Measurements from ENCODE around the gene HDAC9.

Gene HDAC9

DNA sequence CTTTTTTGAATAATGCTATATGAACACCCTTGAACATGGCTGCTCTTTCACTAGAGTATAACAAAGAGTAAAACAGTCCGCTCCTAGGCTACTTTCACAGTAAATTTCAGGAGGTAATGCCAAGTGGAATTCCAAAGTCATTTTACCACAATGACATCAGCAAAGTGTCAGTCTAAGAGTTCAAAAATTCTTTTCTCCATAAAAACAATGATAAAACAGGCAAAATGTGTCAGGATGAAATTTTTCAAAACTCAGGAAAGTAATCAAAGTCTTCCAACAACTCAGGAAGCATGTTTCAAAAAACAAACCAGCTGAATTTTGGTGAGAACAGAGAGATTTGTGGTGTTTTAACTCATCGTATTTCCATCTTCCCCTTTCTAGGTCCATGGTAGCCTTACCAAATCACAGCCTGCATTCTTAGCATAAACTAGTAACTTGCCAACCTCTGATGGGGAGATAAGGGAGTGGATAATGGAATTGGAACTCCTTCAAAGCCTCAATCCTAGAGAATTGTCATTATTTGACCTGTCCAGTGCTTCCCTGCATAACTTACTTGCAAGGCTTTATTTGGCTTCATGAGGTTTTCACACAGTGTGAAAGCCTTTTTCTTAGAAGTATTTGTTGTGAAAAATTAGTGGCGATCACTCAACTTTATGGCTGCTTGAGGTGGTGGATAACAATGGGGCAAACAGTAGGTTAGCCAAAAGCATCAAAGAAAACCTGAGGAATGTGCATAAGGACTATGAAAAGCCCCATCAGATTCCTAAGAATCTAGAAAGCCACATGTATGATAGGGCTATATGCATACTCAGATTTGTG is 302.7 kb downstream of the HDAC9 start:
- DNase-seq: no peak

DNA sequence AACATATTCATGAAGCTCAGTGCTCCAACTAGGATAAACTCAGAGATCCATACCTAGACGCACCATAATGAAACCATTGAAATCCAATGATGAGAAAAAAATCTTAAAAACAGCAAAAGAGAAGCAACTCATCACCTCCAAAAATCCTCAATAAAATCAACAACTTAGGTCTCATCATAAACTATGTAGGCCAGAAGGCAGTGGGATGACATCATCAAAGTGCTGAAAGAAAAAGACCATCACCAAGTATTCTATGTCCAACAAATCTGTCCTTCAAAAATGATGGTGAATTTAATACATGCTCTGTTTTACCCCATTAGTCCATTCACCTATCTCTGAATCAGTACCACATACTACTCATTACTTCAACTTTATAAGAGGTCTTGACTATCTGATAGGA is 304.4 kb downstream of the HDAC9 start:
- no peak for DNase-seq

DNA sequence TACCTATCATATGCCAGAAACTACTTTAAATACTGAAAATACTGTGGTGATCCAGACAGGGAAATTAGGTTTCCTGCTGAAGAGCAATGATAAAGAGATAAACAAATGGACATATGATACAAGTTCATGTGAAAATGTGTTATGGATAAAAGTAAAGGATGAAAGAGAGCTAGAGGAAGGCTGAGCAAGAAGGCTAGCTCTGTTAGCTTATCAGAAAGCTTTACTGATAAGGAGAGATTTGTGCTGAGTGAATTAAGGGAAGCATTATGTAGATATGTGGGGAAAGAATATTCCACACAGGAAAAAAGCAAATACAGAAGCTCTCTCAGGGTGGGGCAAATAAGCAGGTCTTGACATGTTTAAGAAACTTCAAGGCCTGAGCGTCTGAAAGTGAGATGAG is 308.4 kb downstream of the HDAC9 start:
- DNase-seq: no peak

DNA sequence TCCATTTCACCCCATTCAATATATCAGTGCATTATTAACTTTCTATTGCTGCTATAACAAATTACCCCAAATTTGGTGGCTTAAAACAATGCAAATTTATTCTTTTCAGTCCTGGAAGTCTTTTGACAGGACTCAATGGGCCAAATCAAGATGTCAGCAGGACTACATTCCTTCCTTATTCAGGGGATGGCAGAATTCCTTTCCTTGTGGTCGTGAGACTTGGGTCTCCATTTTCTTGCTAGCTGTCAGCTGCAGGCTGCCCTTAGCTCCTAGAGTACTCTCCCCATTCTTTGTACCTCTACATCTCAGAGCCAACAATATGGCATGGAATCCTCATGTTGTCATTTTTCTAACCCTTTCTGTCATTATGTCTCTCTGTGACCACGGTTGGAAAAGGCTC is 310.6 kb downstream of the HDAC9 start:
- DNase-seq: no peak

DNA sequence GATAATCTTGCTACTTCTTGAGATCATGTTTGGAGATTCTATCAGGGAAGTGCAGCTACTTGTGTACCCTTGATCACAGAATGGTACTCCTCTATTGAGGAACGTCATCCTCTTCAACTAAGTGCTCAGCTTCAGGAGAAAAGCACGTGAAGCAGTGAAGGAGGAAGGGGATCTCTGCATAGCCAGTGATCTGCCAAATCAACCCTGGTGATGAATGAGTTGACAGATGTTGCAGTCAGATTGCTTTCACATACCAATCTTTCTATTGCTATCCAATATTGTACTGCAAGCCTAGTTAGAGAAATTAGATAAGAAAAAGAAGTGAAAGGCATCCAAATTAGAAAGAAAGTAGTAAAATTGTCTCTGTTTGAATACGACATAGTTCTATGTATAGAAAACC is 312.5 kb downstream of the HDAC9 start:
- DNase-seq: no peak

DNA sequence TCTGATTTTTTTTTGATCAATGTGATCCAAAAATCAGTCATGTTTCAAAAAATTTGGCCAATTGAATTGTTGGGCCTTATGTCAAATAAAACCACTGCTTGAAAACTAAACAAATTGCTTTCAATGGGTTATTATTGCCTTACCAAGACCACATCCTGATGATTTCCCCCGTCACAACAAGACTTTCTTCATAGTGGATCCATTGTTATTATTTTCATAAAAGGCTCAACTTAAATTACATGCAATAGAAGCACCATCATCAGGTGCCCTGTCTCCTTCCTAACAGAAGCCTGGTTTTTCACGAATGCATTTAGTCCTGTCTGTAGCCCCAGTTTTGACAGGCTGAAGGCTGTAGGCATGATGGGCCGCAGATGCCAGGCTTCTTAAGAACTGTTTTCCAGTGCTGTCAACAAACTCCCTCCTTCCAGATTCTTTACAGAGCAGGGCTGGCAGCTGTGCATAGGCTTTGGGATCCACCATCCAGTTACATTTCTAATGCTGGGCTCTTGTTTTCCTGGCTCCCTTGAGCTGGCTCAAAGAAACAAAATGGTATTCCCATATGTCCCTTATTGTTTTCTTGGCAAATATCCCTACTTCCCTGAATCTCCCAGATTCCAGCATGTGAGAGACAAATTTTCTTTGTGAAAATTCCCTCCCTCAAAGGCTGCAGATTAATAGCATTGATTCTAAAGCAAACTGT is 319.9 kb downstream of the HDAC9 start:
- DNase-seq: no peak

DNA sequence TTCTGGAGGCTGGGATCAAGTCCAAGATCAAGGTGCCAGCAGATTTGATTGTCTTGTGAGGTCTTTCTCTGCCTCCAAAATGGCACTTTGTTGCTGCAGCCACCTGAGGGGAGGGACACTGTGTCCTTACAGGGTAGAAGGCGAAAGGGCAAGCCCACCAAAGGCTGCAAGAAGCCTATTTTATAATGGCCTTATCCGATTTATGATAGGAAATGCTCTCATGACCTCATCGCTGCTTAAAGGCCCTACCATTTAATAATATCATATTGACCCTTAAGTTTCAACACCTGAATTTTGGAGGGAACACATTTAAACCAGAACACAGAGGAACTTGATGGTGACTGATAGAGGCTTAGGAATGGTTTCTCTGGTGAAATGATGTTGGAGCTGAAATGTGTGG is 325.4 kb downstream of the HDAC9 start:
- DNase-seq: no peak

DNA sequence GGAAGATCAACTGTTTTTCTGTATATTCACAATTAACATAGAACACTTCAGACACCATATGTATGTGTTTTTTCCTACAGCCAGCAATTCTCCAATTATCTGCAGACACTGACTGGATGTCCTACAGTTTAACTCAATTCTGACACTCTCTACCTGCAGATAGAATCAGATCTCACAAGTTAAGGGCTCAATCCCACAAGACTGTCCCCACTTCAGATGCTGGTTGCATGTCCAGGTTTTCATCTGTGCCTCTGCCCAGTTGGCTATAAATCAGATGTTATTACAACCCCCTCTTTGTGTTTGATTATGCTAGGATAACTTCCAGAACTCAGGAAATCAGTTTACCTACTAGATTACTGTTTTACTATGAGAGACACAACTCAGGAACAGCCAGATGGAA is 326.0 kb downstream of the HDAC9 start:
- DNase-seq: no peak

DNA sequence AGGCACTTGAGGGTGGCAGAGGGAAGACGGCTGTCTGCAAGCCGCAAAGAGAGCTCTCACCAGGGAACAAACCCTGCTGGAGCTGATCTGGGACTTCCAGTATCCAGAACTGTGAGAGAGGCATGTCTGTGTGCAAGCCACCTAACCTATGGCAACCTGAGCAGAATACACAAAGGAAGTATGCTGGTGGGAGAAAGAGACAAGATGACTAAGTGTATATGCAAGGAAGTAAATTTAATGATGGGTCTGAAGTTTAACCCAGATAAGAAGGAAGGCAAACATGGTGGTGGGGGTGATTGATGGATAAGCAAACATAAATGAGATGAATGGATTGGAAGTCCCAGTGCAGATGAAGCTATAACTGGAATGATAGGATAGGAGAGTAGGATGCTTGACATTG is 328.6 kb downstream of the HDAC9 start:
- DNase-seq: no peak

DNA sequence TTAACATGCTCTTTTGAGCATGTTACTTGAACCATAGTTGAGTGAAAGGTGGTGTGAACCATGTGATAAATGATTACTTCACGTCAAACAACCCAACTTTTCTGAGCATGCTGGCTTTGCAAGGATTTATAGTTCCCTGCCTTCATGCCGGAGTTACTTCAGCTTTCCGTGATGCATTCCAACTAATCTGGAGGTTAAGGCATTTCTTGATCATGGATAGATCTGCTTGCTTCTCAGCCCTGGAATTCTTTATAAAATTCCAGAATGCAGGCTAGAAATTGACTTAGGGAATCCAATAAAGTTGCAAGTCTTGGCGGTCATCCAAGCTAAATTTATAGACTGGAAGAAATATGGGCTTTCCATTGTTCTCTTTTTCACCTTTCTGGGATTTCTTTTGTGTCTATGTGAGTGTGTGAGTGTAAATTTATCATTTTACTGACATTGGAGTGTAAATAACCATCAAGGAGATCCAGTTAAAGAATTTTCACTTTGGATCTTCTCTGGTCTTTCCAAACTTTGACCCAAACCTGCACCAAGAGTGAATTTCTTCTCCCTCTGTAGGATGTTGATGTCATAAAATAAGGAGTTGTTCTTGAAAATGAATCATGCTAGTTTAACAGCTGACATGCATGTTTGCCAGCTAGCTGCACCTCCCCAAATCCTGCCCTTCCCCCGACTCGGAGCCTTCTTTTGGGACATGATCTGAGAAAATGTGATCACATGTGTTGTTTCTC is 332.9 kb downstream of the HDAC9 start:
- DNase-seq: no peak

DNA sequence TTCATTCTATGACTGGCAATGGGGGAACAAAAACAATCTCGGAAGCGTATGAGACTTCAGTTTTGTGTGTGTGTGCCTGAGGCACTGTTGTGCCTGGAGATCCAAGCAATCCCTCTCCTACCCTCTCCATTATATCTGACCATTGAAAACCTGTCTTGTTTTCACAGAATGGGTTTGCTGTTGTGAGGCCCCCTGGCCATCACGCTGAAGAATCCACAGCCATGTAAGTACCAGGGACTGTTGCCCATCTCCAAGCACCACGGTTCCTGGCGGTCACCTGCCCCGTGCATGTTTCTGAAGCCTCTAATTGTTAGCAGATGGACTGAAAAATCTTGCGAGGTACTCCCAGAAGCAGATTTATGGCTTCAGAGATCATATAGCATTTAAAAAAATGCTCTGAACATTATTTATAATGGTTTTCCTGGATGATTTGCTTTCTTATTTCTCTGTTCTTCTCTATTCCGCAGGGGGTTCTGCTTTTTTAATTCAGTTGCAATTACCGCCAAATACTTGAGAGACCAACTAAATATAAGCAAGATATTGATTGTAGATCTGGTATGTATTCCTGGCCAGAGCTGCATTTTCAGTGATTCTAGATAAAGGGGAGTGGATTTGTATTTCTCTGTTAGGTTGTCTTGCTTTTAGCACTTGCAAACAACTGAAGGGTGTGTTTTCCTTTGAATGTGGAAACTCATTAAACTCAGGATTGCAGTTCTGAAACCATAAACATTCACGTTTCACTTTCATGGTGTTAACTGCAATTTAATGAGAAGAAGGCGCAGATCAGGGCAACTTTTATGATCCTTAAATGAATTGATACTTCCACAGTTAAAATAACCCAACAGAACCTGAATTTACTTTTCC is 333.7 kb downstream of the HDAC9 start:
- no peak for DNase-seq

DNA sequence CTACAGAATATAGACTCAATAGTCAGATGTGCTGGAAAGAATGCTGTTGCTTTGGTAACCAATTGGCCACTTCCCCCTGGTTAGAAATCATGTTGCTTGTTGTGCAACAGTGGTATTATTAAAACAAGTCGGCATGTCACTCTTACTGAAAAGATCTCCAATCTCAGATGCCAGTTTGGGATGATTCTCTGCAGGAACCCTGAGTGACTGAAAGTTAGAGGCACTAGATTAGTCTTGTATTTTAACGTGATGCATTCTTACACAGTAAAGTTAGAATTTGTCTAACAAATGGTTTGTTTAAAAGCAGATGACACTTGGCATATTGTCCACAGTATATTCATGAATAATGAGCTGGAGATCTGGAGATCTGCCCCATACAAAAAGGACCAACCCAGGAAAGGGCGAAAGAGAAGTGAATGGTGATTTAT is 334.3 kb downstream of the HDAC9 start:
- no peak for DNase-seq

DNA sequence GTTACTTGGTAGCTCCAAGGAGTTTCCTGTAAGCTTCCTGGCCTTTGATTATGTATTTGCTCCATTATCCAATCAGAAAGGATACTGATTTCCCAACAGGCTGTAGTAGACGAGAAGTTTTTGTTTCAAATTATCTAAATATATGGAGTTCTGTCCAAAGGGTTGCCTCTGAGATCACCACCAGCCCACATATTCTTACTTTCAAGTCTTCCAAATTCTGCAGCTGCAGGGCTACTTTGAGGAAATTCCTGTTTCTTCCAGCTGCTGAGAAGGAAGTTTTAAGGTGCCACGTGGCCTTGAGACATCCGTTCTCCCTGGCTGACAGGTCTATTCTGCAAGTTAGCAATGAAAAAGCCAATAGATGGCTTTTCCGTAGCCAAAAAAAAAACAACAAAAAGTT is 335.9 kb downstream of the HDAC9 start:
- DNase-seq: no peak

DNA sequence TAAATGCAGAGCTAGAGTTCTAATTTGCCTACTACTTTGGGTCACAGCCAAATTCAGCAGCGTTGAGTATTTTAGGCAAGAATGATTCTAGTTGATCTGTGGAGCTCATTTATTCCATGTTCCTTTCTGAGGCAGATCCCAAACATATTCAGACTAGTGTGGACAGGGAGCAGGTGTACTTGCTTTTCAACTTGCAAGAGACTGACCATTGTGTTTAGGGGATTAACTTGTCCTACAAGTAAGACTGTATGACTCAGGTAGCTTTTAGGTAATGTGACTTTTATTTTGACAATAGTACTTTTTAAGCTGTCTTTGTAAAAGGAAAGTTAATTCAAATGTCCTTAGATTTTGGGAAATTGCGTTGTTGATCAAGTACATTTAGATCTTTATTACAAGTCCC is 336.4 kb downstream of the HDAC9 start:
- no peak for DNase-seq

DNA sequence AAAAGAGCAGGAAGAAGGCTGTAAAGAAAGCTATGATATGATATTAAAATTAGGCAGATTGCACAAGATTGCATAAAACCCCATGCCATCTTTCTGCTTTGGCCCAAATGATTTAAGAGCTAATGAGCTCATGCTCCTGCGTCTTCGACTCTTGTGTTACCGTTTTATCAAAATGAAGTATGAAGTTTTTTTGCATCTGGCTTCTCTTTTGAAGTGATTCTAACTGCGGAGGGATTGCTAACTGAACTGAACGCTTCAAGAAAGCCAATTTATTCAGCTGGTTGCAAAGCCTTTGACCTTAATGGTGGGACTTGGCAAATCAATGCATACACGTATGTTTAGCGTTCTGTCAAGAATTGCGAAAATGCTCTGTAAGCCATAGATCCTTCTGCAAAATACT is 339.0 kb downstream of the HDAC9 start:
- no peak for DNase-seq

DNA sequence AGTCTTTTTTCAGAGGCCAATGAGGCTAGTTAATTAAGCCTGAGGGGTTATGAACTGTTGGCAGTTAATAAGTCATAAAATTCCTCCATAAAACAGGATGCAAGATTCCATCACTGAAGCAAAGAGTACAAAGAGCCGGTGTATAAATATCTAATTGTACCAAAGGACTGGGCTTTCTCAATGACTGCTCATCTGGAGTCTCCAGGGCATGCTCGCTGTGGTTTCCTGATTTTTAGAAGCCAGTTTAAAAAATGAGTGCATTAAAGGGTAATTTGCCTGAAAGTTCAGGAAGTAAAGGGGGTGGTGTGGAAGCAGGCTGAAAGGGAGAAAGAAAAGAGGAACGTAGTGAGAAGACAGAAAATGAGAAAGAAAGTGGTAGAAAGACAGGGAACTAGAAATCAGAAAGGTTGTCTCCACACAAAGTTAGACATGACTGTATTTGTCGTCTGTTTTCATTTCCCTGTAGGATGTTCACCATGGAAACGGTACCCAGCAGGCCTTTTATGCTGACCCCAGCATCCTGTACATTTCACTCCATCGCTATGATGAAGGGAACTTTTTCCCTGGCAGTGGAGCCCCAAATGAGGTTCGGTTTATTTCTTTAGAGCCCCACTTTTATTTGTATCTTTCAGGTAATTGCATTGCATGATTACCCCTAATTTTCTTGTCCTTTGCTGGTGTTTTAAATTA is 339.6 kb downstream of the HDAC9 start:
- DNase-seq: no peak

DNA sequence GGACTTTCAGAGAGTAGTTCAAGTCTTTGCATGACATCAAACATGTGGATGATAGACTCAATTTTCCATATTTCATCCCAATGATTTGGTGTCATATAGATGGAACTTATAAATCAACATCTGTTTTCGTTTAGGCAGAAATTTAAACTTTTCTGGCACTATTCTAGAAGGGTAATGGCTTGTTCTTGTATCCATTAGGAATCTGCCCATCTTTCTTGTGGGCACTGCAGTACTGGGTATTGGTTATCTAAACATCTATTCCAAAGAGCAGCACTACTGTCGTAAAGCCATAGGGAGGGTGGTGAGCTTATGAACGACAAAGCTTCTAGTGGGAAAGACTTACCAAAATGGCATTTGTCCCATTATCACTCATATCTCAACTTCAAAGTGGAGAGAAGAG is 348.4 kb downstream of the HDAC9 start:
- no peak for DNase-seq

DNA sequence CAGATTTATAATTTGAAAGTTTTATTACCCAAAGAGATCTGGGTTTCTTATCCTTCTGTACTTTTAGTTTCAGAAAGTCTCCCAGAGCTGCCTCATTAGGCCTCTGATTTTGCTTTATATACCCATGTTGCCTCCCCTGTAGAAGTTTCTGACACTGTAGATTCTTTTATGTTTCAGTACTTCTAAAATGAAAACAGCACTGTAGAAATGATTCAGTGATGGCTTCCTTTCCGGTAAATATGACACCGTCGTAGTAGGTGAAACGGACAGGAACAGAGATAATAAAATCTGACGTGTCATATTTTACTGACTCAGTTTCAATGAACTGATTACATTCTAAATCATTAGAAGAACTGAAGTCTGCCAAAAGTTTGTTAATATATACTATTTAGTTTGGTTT is 349.2 kb downstream of the HDAC9 start:
- no peak for DNase-seq

DNA sequence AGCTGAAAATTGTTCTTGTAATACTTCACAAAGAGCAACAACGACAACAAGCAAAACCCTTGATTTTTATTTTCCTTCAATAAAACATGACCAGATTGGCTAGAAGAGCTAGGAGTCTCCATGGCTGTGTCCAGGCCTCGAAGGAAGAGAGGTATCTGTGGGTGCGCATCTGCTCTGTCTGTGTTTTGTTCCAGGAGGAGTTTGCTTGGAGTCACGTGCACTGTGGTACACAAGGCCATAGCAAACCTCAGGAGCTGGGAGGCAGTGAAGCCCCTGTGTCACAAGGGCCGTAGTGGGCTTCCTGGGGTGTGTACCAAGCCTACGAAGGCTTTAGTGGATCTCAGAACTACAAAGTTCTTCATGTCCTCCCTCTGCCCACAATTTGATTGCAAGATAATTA is 350.2 kb downstream of the HDAC9 start:
- DNase-seq: no peak

DNA sequence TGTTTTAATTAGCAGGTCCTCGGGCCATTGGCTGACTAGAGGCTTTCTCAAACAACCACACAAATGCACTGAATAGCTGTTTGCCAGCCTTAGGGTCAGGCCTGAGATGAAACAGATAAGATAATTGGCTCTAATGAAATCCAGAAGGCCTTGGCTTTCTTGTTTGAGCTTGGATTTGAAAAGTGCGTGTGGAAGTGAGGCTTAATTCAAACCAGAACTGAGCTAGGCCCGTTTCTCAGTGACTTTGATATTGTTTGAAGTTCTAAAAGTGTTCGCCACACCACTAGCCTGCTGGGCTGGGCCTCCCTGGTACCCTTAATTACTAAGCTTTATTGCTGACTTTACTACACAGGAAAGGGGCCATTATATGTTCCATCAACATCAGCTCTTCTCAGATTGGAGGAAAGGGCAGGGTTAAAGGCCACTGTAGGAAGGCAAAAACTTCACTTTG is 351.2 kb downstream of the HDAC9 start:
- no peak for DNase-seq

DNA sequence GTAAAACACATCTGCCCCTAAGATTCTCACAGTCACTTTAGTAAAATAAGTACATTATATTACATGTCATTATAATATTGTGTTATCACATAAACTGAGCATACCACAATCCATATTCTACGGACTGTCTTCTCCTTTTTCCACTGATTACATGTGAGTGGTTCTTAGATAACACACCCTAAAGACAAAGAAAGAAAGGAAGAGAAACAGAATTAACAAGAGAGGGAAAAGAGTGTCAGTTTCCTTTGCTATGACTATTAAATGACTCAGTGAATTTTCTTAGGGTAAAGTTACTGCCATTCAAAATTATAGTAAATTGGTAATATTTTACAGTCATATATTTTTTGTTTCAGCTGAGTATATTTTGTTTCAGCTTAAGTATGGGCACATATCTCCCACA is 353.6 kb downstream of the HDAC9 start:
- no peak for DNase-seq

DNA sequence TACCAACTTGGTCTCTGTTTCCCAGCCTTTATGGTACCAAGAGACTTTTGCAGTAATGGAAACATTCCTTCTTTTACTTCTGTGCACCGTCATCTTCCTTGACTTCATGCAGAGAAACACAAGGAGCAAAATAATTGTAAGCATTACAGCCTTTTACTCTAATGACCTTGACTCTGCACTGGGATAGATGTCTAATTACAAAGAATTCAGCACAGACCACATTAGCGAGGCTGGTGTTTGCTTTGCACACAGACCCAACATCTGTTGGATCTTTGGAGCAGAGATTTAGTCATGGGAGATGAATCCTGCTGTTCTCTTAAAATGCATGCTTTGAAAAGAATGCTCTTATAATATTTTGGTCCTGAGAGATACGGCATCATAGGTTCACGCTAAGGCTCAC is 360.2 kb downstream of the HDAC9 start:
- no peak for DNase-seq

Data from activated CD4-positive, alpha-beta T cell treated with anti-CD3 and anti-CD28 coated beads, Interleukin-2, amount 50 U/mL, for 48 hours (primary cell).